Measurements from ENCODE around the gene CPA1.

- TF ChIP-seq CTCF (conservative IDR thresholded peaks at IDR 0.05) (no peak), EZH2 (IDR thresholded peaks at IDR 0.05; ENCODE audit: low read depth) (no peak)
Measured at GRCh38 chr7:130358471-130358870, 21.8 kb upstream of the CPA1 start.

All from PC-9 (cell line).